Endothelial cell of umbilical vein (primary cell): Measurements from ENCODE around the gene SLC16A5. TPM values are rescaled to one million over a fixed set of nuclear protein-coding genes. Genes with fewer than 3 reads are reported as not detected.

Source experiments
- BruUV-seq: library from RNA; stranded (reverse); fragments of 400-500 nt; replicated peaks from 2 replicates; lab custom pipeline; 2021; lab: Mats Ljungman, UMichigan
- CTCF ChIA-PET: fragments of 300-600, 350-600 bp; sonication (Branson Sonifier 250); formaldehyde crosslinking; loops from one replicate; lab custom pipeline; 2021; ENCODE audit warnings: antibody characterized with exemption, inconsistent platforms; lab: Charles Lee
- POLR2A ChIA-PET: fragments of 300-600, 350-600 bp; sonication (Branson Sonifier 250); formaldehyde crosslinking; loops from one replicate; lab custom pipeline; 2021; ENCODE audit warnings: antibody characterized with exemption, inconsistent platforms; lab: Charles Lee
- DNase-seq: peaks from one replicate; pipeline ENCODE4 v3.0.0-alpha.2; 2011; ENCODE audit warnings: low read depth, low spot score
- FAIRE-seq: peaks from 2 replicates; lab custom pipeline; 2011; peaks lifted over from hg19 to GRCh38; lab: Jason Lieb, UNC
- H2AFZ ChIP-seq: 2 replicates; pipeline ENCODE4 v1.6.0; 2012; ENCODE audit warnings: low read depth, low read length, control low read depth, inconsistent platforms
- H3K27ac ChIP-seq: 2 replicates; pipeline ENCODE4 v1.5.1; 2011; ENCODE audit warnings: low read depth, mild to moderate bottlenecking, control low read depth, low read length, moderate library complexity; ENCODE audit not compliant: insufficient read depth
- H3K27me3 ChIP-seq, 2 experiments: 2 replicates each; pipeline versions ENCODE4 v1.6.0 to v1.6.1; 2011; ENCODE audit warnings: low read length in 2 of 2, mixed read lengths in 1 of 2; ENCODE audit not compliant: control insufficient read depth in 2 of 2, insufficient read depth in 2 of 2
- H3K36me3 ChIP-seq, 2 experiments: 2 replicates in 1 of 2; 3 replicates in 1 of 2; pipeline ENCODE4 v1.5.1; 2011; ENCODE audit warnings: low read length in 2 of 2, mild to moderate bottlenecking in 1 of 2, moderate library complexity in 1 of 2; ENCODE audit not compliant: control insufficient read depth in 2 of 2, insufficient read depth in 2 of 2; ENCODE audit errors: extremely low read depth in 1 of 2
- H3K4me1 ChIP-seq: 3 replicates; pipeline ENCODE4 v1.5.1; 2011; ENCODE audit warnings: mild to moderate bottlenecking, low read length; ENCODE audit not compliant: control insufficient read depth, insufficient read depth; ENCODE audit errors: extremely low read depth
- H3K4me2 ChIP-seq: 2 replicates; pipeline ENCODE4 v1.6.1; 2011; ENCODE audit warnings: low read length, control low read depth, mixed read lengths; ENCODE audit not compliant: insufficient read depth
- H3K4me3 ChIP-seq, 3 experiments: fragments of 200-600 bp in 1 of 3; sonication (generic), shearing (Covaris generic) in 1 of 3; replicated peaks in 1 of 3; 2 replicates each; pipeline ENCODE4 v1.5.1; 2011 to 2016; ENCODE audit warnings: control low read depth in 3 of 3, low read length in 3 of 3, mild to moderate bottlenecking in 2 of 3, inconsistent platforms in 1 of 3, low read depth in 1 of 3, moderate library complexity in 1 of 3; ENCODE audit not compliant: insufficient read depth in 1 of 3
- H3K79me2 ChIP-seq: 2 replicates; pipeline ENCODE4 v1.6.0; 2012; ENCODE audit warnings: low read length, inconsistent platforms; ENCODE audit not compliant: control insufficient read depth, insufficient read depth
- H3K9ac ChIP-seq: replicated peaks from 2 replicates; pipeline ENCODE3; 2011; ENCODE audit warnings: low read length, control low read depth; ENCODE audit not compliant: insufficient read depth; ENCODE audit errors: extremely low read depth
- H3K9me1 ChIP-seq: replicated peaks from 3 replicates; pipeline ENCODE4 v1.6.0; 2011; ENCODE audit warnings: mild to moderate bottlenecking, low read length; ENCODE audit not compliant: control insufficient read depth, insufficient read depth; ENCODE audit errors: extremely low read depth
- H3K9me3 ChIP-seq: replicated peaks from 2 replicates; pipeline ENCODE4 v1.5.1; 2012; ENCODE audit warnings: low read length, inconsistent platforms; ENCODE audit not compliant: control insufficient read depth, insufficient read depth
- H4K20me1 ChIP-seq: replicated peaks from 2 replicates; pipeline ENCODE3; 2011; ENCODE audit warnings: mild to moderate bottlenecking, low read length; ENCODE audit not compliant: control insufficient read depth, insufficient read depth; ENCODE audit errors: extremely low read depth
- CTCF ChIP-seq, 2 donors: IDR thresholded peaks; 1 replicate in 1 of 2; 2 replicates in 1 of 2; pipeline ENCODE4 v1.5.1; 2011; ENCODE audit warnings: low read length in 2 of 2, mild to moderate bottlenecking in 2 of 2, moderate library complexity in 2 of 2, control low read depth in 1 of 2, inconsistent platforms in 1 of 2, low read depth in 1 of 2; ENCODE audit not compliant: insufficient read depth in 1 of 2; ENCODE audit errors: extremely low read depth in 1 of 2
- EZH2 ChIP-seq: IDR thresholded peaks from 2 replicates; pipeline ENCODE4 v1.6.1; 2012; ENCODE audit warnings: borderline replicate concordance, low read depth, mild to moderate bottlenecking, moderate library complexity, low read length, inconsistent platforms; ENCODE audit not compliant: severe bottlenecking
- FOS ChIP-seq: IDR thresholded peaks from 2 replicates; pipeline ENCODE4 v1.6.1; 2011; ENCODE audit warnings: mild to moderate bottlenecking, low read length, moderate library complexity, borderline replicate concordance; ENCODE audit not compliant: insufficient read depth
- GATA2 ChIP-seq: IDR thresholded peaks from 2 replicates; pipeline ENCODE4 v1.7.0; 2011; ENCODE audit warnings: low read depth, mild to moderate bottlenecking, moderate library complexity, mixed read lengths, low read length; ENCODE audit not compliant: insufficient read length, insufficient read depth
- JUN ChIP-seq: IDR thresholded peaks from 2 replicates; pipeline ENCODE4 v1.6.1; 2011; ENCODE audit warnings: borderline replicate concordance, low read depth; ENCODE audit not compliant: insufficient read length, insufficient read depth
- MAX ChIP-seq: IDR thresholded peaks from 2 replicates; pipeline ENCODE4 v1.6.1; 2011; ENCODE audit not compliant: insufficient read depth, insufficient read length
- MYC ChIP-seq: IDR thresholded peaks from one replicate; pipeline ENCODE4 v1.6.1; 2011; ENCODE audit warnings: mild to moderate bottlenecking, low read depth, low read length
- POLR2A ChIP-seq: IDR thresholded peaks from 2 replicates; pipeline ENCODE4 v1.6.1; 2012; ENCODE audit warnings: low read depth, mild to moderate bottlenecking, control low read depth, low read length
- POLR2AphosphoS5 ChIP-seq: IDR thresholded peaks from 2 replicates; pipeline ENCODE4 v1.6.1; 2012; ENCODE audit warnings: low read depth, mild to moderate bottlenecking, control low read depth, low read length, moderate library complexity; ENCODE audit not compliant: insufficient read depth
- dilution Hi-C: fragments of 300-500 bp; cut with MboI; formaldehyde crosslinking; loops from one replicate; pipeline ENCODE4 v1.15.0; 2019; ENCODE audit warnings: low sequenced_read_pairs; ENCODE audit not compliant: extremely low pct_ligation_motif_present
- intact Hi-C: fragments of 100-400 bp; cut with micrococcal nuclease; formaldehyde crosslinking; loops from one replicate; pipeline ENCODE4 v1.10.0; 2022
- polyA plus RNA-seq, 4 experiments: library from polyadenylated mRNA; depleted of rRNA in 3 of 4; stranded (reverse) in 3 of 4; unstranded in 1 of 4; fragments of >200 nt; gene quantifications; 2 replicates each; pipeline versions ENCODE4 v1.2.1 to v1.2.3, GENCODE V29; 2011 to 2012; ENCODE audit warnings: missing spikeins in 1 of 4
- total RNA-seq: library from RNA; stranded (reverse); gene quantifications from 2 replicates; pipeline ENCODE4 v1.2.3, GENCODE V29; 2021

The SLC16A5 gene
- total and polyA plus RNA-seq, 2 donors (not counting 3 experiments of a cell fraction or from before 2014, with no cell fraction given) = 16.4 to 23.3 TPM

GRCh38 chr17:75074532-75074931, 13.2 kb upstream of the SLC16A5 start:
- Histone ChIP-seq H3K9me1 (no peaks in the 10 kb centered on the region), H3K27ac (no peak overlapping the region), H3K36me3 (no peaks in the 10 kb centered on the region), H3K4me2 (no peak overlapping the region), H2AFZ (no peak overlapping the region), H3K9me3 (no peaks in the 10 kb centered on the region), H3K79me2 (no peaks in the 10 kb centered on the region), H3K9ac (no peak overlapping the region), H3K4me1 (peaks cover 16% of the 10 kb centered on the region), H3K27me3 (no peaks in the 10 kb centered on the region), H4K20me1 (no peaks in the 10 kb centered on the region), H3K4me3 (no peak overlapping the region)
- no peak for FAIRE-seq
- no TSS peak for BruUV-seq
- intact Hi-C loops (no loop called here), dilution Hi-C loops (no loop called here)
- no peak for DNase-seq
- no peak for TF ChIP-seq FOS
- TF ChIP-seq POLR2AphosphoS5 = no peak
- TF ChIP-seq CTCF (IDR thresholded peaks at IDR 0.05; ENCODE audit: extremely low read depth in 1 of 2, insufficient read depth in 1 of 2, low read depth in 1 of 2, low read length in 2 of 2) = no peak
- TF ChIP-seq POLR2A = no peak
- no peak for TF ChIP-seq EZH2
- TF ChIP-seq MAX = no peak
- TF ChIP-seq JUN = no peak
- TF ChIP-seq MYC = no peak
- TF ChIP-seq GATA2 = no peak
- CTCF ChIA-PET = interaction anchor here (1.4 to 3.5 kb wide), 6 partner anchors 11 to 165 kb away, joined by 3 to 15 read pairs (median 10); no protein-coding TSS in a partner anchor
- POLR2A ChIA-PET = no interaction called here
